ENCODE measurements around the gene TMEM175.
"Not testable (repeated sequence)": the region's sequence is repeated elsewhere in the genome, so short reads cannot be mapped to it uniquely, and the experiment has no call there.

- not testable (repeated sequence) for TF ChIP-seq CTCF, POLR2A, EP300 (IDR thresholded peaks at IDR 0.05)
These were observed 4.7 kb upstream of the TMEM175 start for GRCh38 chr4:927566-927965.
